ENCODE data around the gene TINCR.
A peak's percentile ranks its signal among the peaks of the same experiment; 100 is the strongest.
"Not testable (repeated sequence)": the region's sequence is repeated elsewhere in the genome, so short reads cannot be mapped to it uniquely, and the experiment has no call there.

The TINCR gene

GRCh38 chr19:5558101-5558621, 9.6 kb downstream of the TINCR start:
- no peak for DNase-seq

- DNase-seq, result no peak
Measured at GRCh38 chr19:5557691-5558090, 10.1 kb downstream of the TINCR start.

GRCh38 chr19:5554828-5555227, 12.9 kb downstream of the TINCR start:
- no peak for DNase-seq

- no peak for DNase-seq
Measured at GRCh38 chr19:5553892-5554291, 13.9 kb downstream of the TINCR start.

GRCh38 chr19:5547881-5548280, 19.9 kb downstream of the TINCR start:
- DNase-seq, result peak in 1 of 5 donors; percentile 13

- DNase-seq, result no peak
Measured at GRCh38 chr19:5545984-5546383, 21.8 kb downstream of the TINCR start.

GRCh38 chr19:5545051-5545450, 22.7 kb downstream of the TINCR start:
- DNase-seq, result no peak

- DNase-seq, result no peak
Measured at GRCh38 chr19:5542665-5543064, 25.1 kb downstream of the TINCR start.

GRCh38 chr19:5541456-5541855, 26.3 kb downstream of the TINCR start:
- no peak for DNase-seq

- DNase-seq, result no peak
Measured at GRCh38 chr19:5540208-5540607, 27.5 kb downstream of the TINCR start.

GRCh38 chr19:5537870-5538269, 29.9 kb downstream of the TINCR start:
- no peak for DNase-seq

GRCh38 chr19:5536982-5537579, 30.7 kb downstream of the TINCR start:
- DNase-seq, result not testable (repeated sequence)

- DNase-seq, result no peak
Measured at GRCh38 chr19:5536337-5536894, 31.3 kb downstream of the TINCR start.

- DNase-seq, result no peak
Measured at GRCh38 chr19:5534787-5535586, 32.8 kb downstream of the TINCR start.

- no peak for DNase-seq
Measured at GRCh38 chr19:5533257-5533656, 34.5 kb downstream of the TINCR start.

- DNase-seq, result no peak
Measured at GRCh38 chr19:5530701-5531100, 37.1 kb downstream of the TINCR start.

- no peak for DNase-seq
Measured at GRCh38 chr19:5526691-5527090, 41.1 kb downstream of the TINCR start.

GRCh38 chr19:5524081-5524480, 43.7 kb downstream of the TINCR start:
- no peak for DNase-seq

- DNase-seq, result no peak
Measured at GRCh38 chr19:5522106-5522505, 45.6 kb downstream of the TINCR start.

- DNase-seq, result no peak
Measured at GRCh38 chr19:5520501-5520900, 47.3 kb downstream of the TINCR start.

GRCh38 chr19:5519076-5519475, 48.7 kb downstream of the TINCR start:
- no peak for DNase-seq

- DNase-seq, result no peak
Measured at GRCh38 chr19:5515737-5516136, 52.0 kb downstream of the TINCR start.

- no peak for DNase-seq
Measured at GRCh38 chr19:5514001-5514400, 53.8 kb downstream of the TINCR start.

GRCh38 chr19:5512715-5513114, 55.0 kb downstream of the TINCR start:
- DNase-seq, result no peak
